ENCODE results near the gene IRAK3.
A peak's percentile ranks its signal among the peaks of the same experiment; 100 is the strongest.

Gene IRAK3, protein sequence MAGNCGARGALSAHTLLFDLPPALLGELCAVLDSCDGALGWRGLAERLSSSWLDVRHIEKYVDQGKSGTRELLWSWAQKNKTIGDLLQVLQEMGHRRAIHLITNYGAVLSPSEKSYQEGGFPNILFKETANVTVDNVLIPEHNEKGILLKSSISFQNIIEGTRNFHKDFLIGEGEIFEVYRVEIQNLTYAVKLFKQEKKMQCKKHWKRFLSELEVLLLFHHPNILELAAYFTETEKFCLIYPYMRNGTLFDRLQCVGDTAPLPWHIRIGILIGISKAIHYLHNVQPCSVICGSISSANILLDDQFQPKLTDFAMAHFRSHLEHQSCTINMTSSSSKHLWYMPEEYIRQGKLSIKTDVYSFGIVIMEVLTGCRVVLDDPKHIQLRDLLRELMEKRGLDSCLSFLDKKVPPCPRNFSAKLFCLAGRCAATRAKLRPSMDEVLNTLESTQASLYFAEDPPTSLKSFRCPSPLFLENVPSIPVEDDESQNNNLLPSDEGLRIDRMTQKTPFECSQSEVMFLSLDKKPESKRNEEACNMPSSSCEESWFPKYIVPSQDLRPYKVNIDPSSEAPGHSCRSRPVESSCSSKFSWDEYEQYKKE

GRCh38 chr12:66188584-66189485, at the start of gene IRAK3:
Gene IRAK3 (plus strand): TSS chr12:66189214. CDS start chr12:66189300, 86 bp downstream.
- DNase-seq, result peak; percentile 71 to 82

- no peak for DNase-seq
These were observed 49.7 kb upstream of the IRAK3 start for GRCh38 chr12:66139328-66139727.

GRCh38 chr12:66140731-66141130, 48.3 kb upstream of the IRAK3 start:
- DNase-seq, result peak; percentile 15 to 56

- no peak for DNase-seq
These were observed 47.7 kb upstream of the IRAK3 start for GRCh38 chr12:66141299-66141698.

DNA sequence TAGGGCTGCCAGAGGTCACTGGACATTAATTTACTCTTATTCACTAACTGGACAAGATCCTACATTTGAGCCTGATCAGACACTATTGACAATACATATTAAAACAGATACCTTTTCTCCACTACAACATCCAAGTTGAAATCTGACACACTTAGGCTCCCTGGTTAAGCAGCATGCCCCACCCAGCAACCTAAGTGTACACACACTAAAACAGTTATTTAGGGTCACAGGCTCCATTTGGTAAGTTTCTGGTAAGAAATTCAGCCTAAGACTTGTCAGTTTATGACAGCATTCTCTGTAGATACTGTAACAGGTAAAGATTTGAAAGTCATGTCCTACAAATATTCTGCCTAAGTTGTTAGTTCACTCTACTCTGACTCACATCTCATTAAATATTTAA, 46.2 kb upstream of the IRAK3 start:
- no peak for DNase-seq

GRCh38 chr12:66143868-66144267, 45.1 kb upstream of the IRAK3 start:
- no peak for DNase-seq

- DNase-seq, result peak; percentile 98
These were observed 43.9 kb upstream of the IRAK3 start for GRCh38 chr12:66144791-66145754.

GRCh38 chr12:66149702-66150398, 39.2 kb upstream of the IRAK3 start:
- DNase-seq, result peak; percentile 95 to 96

- no peak for DNase-seq
These were observed 36.3 kb upstream of the IRAK3 start for GRCh38 chr12:66152732-66153131.

- no peak for DNase-seq
These were observed 34.2 kb upstream of the IRAK3 start for GRCh38 chr12:66154776-66155175.

- no peak for DNase-seq
These were observed 32.4 kb upstream of the IRAK3 start for GRCh38 chr12:66156654-66157053.

- no peak for DNase-seq
These were observed 29.9 kb upstream of the IRAK3 start for GRCh38 chr12:66159123-66159522.

GRCh38 chr12:66160704-66161103, 28.3 kb upstream of the IRAK3 start:
- DNase-seq, result no peak

GRCh38 chr12:66162701-66163100, 26.3 kb upstream of the IRAK3 start:
- no peak for DNase-seq

DNA sequence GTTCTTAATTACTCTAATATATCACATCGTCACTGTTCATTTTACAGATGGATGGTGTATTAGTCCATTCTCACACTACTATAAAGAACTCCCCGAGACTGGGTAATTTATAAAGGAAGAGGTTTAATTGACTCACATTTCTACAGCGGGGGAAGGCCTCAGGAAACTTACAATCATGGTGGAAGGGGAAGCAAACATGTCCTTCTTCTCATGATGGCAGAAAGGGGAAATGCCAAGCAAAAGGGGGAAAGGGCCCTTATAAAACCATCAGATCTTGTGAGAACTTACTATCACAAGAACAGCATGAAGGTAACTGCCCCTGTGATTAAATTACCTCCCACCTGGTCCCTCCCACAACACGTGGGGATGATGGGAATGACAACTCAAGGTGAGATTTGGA, 25.7 kb upstream of the IRAK3 start:
- no peak for DNase-seq

- no peak for DNase-seq
These were observed 24.6 kb upstream of the IRAK3 start for GRCh38 chr12:66164349-66164821.

GRCh38 chr12:66165141-66165540, 23.9 kb upstream of the IRAK3 start:
- DNase-seq, result no peak

DNA sequence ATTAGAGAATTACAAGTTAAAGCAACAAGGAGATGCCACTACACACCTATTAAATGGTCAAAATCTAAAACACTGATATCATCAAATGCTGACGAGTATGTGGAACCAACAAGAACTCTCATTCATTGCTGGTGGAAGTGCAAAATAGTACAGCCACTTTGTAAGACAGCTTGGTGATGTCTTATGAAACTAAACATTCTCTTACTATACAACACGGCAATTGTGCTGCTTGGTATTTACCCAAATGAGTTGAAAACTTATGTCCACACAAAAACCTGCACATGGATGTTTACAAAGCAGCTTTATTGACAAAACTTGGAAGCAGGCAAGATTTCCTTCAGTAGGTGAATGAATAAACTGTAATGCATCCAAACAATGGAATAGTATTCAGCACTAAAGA, 22.5 kb upstream of the IRAK3 start:
- no peak for DNase-seq

DNA sequence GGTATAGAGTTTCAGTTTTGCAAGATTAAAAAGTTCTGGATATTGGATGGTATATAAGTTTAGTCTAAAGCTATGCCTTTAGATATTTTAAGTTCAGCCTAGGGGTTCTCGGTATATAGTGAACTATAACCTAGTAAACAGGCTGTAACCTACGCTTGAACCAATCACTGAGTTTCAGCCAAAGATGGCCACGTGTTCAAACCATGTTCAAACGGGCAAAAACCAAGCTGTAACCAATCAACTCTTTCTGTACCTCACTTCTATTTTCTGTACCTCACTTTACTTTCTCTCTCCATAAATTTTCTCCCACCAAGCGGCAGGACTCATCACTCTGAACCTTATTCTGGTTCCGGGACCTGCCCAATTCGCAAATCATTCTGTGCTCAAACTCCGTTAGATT, 20.6 kb upstream of the IRAK3 start:
- no peak for DNase-seq

- peak; percentile 95 for DNase-seq
These were observed 19.5 kb upstream of the IRAK3 start, which contains the start of gene TMBIM4 for GRCh38 chr12:66169221-66170170. Gene TMBIM4 (minus strand): TSS chr12:66169996. CDS start chr12:66169951, 45 bp downstream.

Measured in Kasumi-1 (cell line).